Stimulated activated naive B cell treated with anti-CD40 and anti-IgM and Interleukin-4, amounts not matched to agents 10 μg/mL and 1 μg/mL and 100 μg/mL, for 72 hours (primary cell): ENCODE measurements around the gene VWC2L.

Experiments used
- ATAC-seq, 2 donors: fragments of 150-1000 bp; cut with Tn5 transposase; replicated peaks; 2 replicates each; pipeline ENCODE4 v1.10.0; 2021; ENCODE audit warnings: moderate library complexity in 1 of 2
- DNase-seq: peaks from one replicate; pipeline ENCODE4 v3.0.0; 2021
- H3K27ac Mint-ChIP-seq: one replicate; pipeline ENCODE4 v1.8.0; 2022; ENCODE audit warnings: mild to moderate bottlenecking, mixed read lengths
- H3K27me3 Mint-ChIP-seq, 2 donors: one replicate each; pipeline ENCODE4 v1.8.0; 2022; ENCODE audit warnings: mixed read lengths in 2 of 2
- H3K36me3 Mint-ChIP-seq, 2 donors: one replicate each; pipeline ENCODE4 v1.8.0; 2022; ENCODE audit warnings: mixed read lengths in 2 of 2, mild to moderate bottlenecking in 1 of 2
- H3K4me1 Mint-ChIP-seq, 2 donors: one replicate each; pipeline ENCODE4 v1.8.0; 2022; ENCODE audit warnings: mixed read lengths in 2 of 2, mild to moderate bottlenecking in 1 of 2
- H3K4me3 Mint-ChIP-seq, 2 donors: one replicate each; pipeline ENCODE4 v1.8.0; 2022; ENCODE audit warnings: mild to moderate bottlenecking in 2 of 2, mixed read lengths in 2 of 2, moderate library complexity in 1 of 2
- H3K9me3 Mint-ChIP-seq, 2 donors: one replicate each; pipeline ENCODE4 v1.8.0; 2022; ENCODE audit warnings: mixed read lengths in 2 of 2, mild to moderate bottlenecking in 1 of 2

VWC2L gene

GRCh38 chr2:214574084-214574781, 163.4 kb downstream of the VWC2L start:
- peak in 1 of 2 donors; percentile 53 for ATAC-seq

GRCh38 chr2:214575030-214575429, 164.2 kb downstream of the VWC2L start:
- ATAC-seq (peak; percentile 88 to 92), DNase-seq (peak; percentile 8)
- Mint-ChIP-seq H3K4me3 (peak overlapping the region; percentile 39 to 49), H3K27ac (peak overlapping the region; percentile 56), H3K36me3 (no peaks in the 10 kb centered on the region), H3K4me1 (peaks cover 11 to 14% of the 10 kb centered on the region in 2 donors), H3K9me3 (no peaks in the 10 kb centered on the region), H3K27me3 (peaks cover 0 to 4% of the 10 kb centered on the region in 2 donors)

More at GRCh38 chr2:214574084-214574781, 163.4 kb downstream of the VWC2L start:
- Mint-ChIP-seq H3K9me3 (no peaks in the 10 kb centered on the region), H3K4me3 (peak overlapping the region; percentile 26 to 52), H3K27ac (peak overlapping the region; percentile 71), H3K36me3 (no peaks in the 10 kb centered on the region), H3K27me3 (peaks cover 0 to 4% of the 10 kb centered on the region in 2 donors), H3K4me1 (peaks cover 11 to 14% of the 10 kb centered on the region in 2 donors)
- DNase-seq = no peak

- H3K4me3 Mint-ChIP-seq = peak overlapping the region; percentile 39 to 49
- no peak for DNase-seq
Measured at GRCh38 chr2:214575465-214575864, 164.6 kb downstream of the VWC2L start.

GRCh38 chr2:214577769-214578168, 166.9 kb downstream of the VWC2L start:
- H3K36me3 Mint-ChIP-seq = no peaks in the 10 kb centered on the region
- peaks cover 0 to 4% of the 10 kb centered on the region in 2 donors for H3K27me3 Mint-ChIP-seq
- H3K27ac Mint-ChIP-seq = no peak overlapping the region
- DNase-seq (no peak), ATAC-seq (no peak)
- no peaks in the 10 kb centered on the region for H3K9me3 Mint-ChIP-seq
- H3K4me1 Mint-ChIP-seq = peaks cover 11 to 14% of the 10 kb centered on the region in 2 donors
- H3K4me3 Mint-ChIP-seq = no peak overlapping the region

More at GRCh38 chr2:214575465-214575864, 164.6 kb downstream of the VWC2L start:
- H3K4me1 Mint-ChIP-seq = peaks cover 11 to 14% of the 10 kb centered on the region in 2 donors
- peak overlapping the region; percentile 56 for H3K27ac Mint-ChIP-seq
- peaks cover 0 to 4% of the 10 kb centered on the region in 2 donors for H3K27me3 Mint-ChIP-seq
- H3K36me3 Mint-ChIP-seq = no peaks in the 10 kb centered on the region
- no peak for ATAC-seq
- no peaks in the 10 kb centered on the region for H3K9me3 Mint-ChIP-seq

GRCh38 chr2:214578442-214578841, 167.6 kb downstream of the VWC2L start:
- no peaks in the 10 kb centered on the region for H3K9me3 Mint-ChIP-seq
- peaks cover 11 to 14% of the 10 kb centered on the region in 2 donors for H3K4me1 Mint-ChIP-seq
- H3K27me3 Mint-ChIP-seq = peaks cover 0 to 4% of the 10 kb centered on the region in 2 donors
- no peaks in the 10 kb centered on the region for H3K36me3 Mint-ChIP-seq
- H3K4me3 Mint-ChIP-seq = no peak overlapping the region
- H3K27ac Mint-ChIP-seq = no peak overlapping the region
- DNase-seq (no peak), ATAC-seq (no peak)

- DNase-seq = no peak
- Mint-ChIP-seq H3K4me3 (no peak overlapping the region), H3K36me3 (no peaks in the 10 kb centered on the region), H3K9me3 (no peaks in the 10 kb centered on the region), H3K27me3 (peaks cover 0 to 4% of the 10 kb centered on the region in 2 donors), H3K4me1 (peaks cover 11 to 14% of the 10 kb centered on the region in 2 donors), H3K27ac (no peak overlapping the region)
- ATAC-seq = no peak
Measured at GRCh38 chr2:214579035-214579434, 168.2 kb downstream of the VWC2L start.

- no peak for DNase-seq
- no peaks in the 10 kb centered on the region for H3K9me3 Mint-ChIP-seq
- ATAC-seq = no peak
- H3K4me1 Mint-ChIP-seq = no peaks in the 10 kb centered on the region
- no peak overlapping the region for H3K27ac Mint-ChIP-seq
- no peaks in the 10 kb centered on the region for H3K27me3 Mint-ChIP-seq
- no peaks in the 10 kb centered on the region for H3K36me3 Mint-ChIP-seq
- no peak overlapping the region for H3K4me3 Mint-ChIP-seq
Measured at GRCh38 chr2:214587442-214587841, 176.6 kb downstream of the VWC2L start.

- Mint-ChIP-seq H3K27ac (no peak overlapping the region), H3K4me1 (no peaks in the 10 kb centered on the region), H3K9me3 (no peaks in the 10 kb centered on the region), H3K27me3 (no peaks in the 10 kb centered on the region), H3K36me3 (no peaks in the 10 kb centered on the region), H3K4me3 (no peak overlapping the region)
- DNase-seq (no peak), ATAC-seq (no peak)
Measured at GRCh38 chr2:214591366-214591765, 180.5 kb downstream of the VWC2L start.

GRCh38 chr2:214592011-214592410, 181.2 kb downstream of the VWC2L start:
- no peaks in the 10 kb centered on the region for H3K36me3 Mint-ChIP-seq
- H3K4me1 Mint-ChIP-seq = no peaks in the 10 kb centered on the region
- H3K4me3 Mint-ChIP-seq = no peak overlapping the region
- DNase-seq (no peak), ATAC-seq (no peak)
- no peak overlapping the region for H3K27ac Mint-ChIP-seq
- H3K27me3 Mint-ChIP-seq = no peaks in the 10 kb centered on the region
- no peaks in the 10 kb centered on the region for H3K9me3 Mint-ChIP-seq

GRCh38 chr2:214593727-214594126, 182.9 kb downstream of the VWC2L start:
- no peaks in the 10 kb centered on the region for H3K27me3 Mint-ChIP-seq
- H3K4me3 Mint-ChIP-seq = no peak overlapping the region
- DNase-seq = no peak

GRCh38 chr2:214601852-214602633, 191.2 kb downstream of the VWC2L start:
- H3K4me1 Mint-ChIP-seq = no peaks in the 10 kb centered on the region
- ATAC-seq (no peak), DNase-seq (no peak)
- no peak overlapping the region for H3K27ac Mint-ChIP-seq
- no peaks in the 10 kb centered on the region for H3K27me3 Mint-ChIP-seq
- H3K36me3 Mint-ChIP-seq = no peaks in the 10 kb centered on the region
- no peak overlapping the region for H3K4me3 Mint-ChIP-seq
- H3K9me3 Mint-ChIP-seq = no peaks in the 10 kb centered on the region

More at GRCh38 chr2:214593727-214594126, 182.9 kb downstream of the VWC2L start:
- no peak for ATAC-seq
- H3K9me3 Mint-ChIP-seq = no peaks in the 10 kb centered on the region
- H3K27ac Mint-ChIP-seq = no peak overlapping the region
- H3K4me1 Mint-ChIP-seq = no peaks in the 10 kb centered on the region
- H3K36me3 Mint-ChIP-seq = no peaks in the 10 kb centered on the region

- Mint-ChIP-seq H3K36me3 (no peaks in the 10 kb centered on the region), H3K27ac (no peak overlapping the region), H3K4me1 (no peaks in the 10 kb centered on the region), H3K9me3 (no peaks in the 10 kb centered on the region), H3K4me3 (no peak overlapping the region), H3K27me3 (no peaks in the 10 kb centered on the region)
- ATAC-seq (no peak), DNase-seq (no peak)
Measured at GRCh38 chr2:214604861-214605260, 194.0 kb downstream of the VWC2L start.

- Mint-ChIP-seq H3K36me3 (no peaks in the 10 kb centered on the region), H3K4me1 (no peaks in the 10 kb centered on the region), H3K9me3 (no peaks in the 10 kb centered on the region), H3K27ac (no peak overlapping the region), H3K27me3 (peaks cover 0 to 5% of the 10 kb centered on the region in 2 donors), H3K4me3 (no peak overlapping the region)
- DNase-seq (no peak), ATAC-seq (no peak)
Measured at GRCh38 chr2:214607051-214607450, 196.2 kb downstream of the VWC2L start.

- Mint-ChIP-seq H3K36me3 (no peaks in the 10 kb centered on the region), H3K4me1 (no peaks in the 10 kb centered on the region)
- DNase-seq = no peak
Measured at GRCh38 chr2:214611015-214611414, 200.2 kb downstream of the VWC2L start.

More at GRCh38 chr2:214611015-214611414, 200.2 kb downstream of the VWC2L start:
- Mint-ChIP-seq H3K27ac (no peak overlapping the region), H3K4me3 (no peak overlapping the region), H3K9me3 (no peaks in the 10 kb centered on the region), H3K27me3 (peaks cover 0 to 5% of the 10 kb centered on the region in 2 donors)
- ATAC-seq = no peak
